ENCODE results near the gene RABGAP1L.

The RABGAP1L gene

GRCh38 chr1:174956976-174957375 lies 797.7 kb downstream of the RABGAP1L start:
- in situ Hi-C loops (cut with HindIII; ENCODE audit: low pct_ligation_motif_present, low sequenced_read_pairs), result loop anchor here (25.0 kb wide), 1 partner anchor 170 kb away; no protein-coding TSS in a partner anchor
- TF ChIP-seq, protein P1, sequence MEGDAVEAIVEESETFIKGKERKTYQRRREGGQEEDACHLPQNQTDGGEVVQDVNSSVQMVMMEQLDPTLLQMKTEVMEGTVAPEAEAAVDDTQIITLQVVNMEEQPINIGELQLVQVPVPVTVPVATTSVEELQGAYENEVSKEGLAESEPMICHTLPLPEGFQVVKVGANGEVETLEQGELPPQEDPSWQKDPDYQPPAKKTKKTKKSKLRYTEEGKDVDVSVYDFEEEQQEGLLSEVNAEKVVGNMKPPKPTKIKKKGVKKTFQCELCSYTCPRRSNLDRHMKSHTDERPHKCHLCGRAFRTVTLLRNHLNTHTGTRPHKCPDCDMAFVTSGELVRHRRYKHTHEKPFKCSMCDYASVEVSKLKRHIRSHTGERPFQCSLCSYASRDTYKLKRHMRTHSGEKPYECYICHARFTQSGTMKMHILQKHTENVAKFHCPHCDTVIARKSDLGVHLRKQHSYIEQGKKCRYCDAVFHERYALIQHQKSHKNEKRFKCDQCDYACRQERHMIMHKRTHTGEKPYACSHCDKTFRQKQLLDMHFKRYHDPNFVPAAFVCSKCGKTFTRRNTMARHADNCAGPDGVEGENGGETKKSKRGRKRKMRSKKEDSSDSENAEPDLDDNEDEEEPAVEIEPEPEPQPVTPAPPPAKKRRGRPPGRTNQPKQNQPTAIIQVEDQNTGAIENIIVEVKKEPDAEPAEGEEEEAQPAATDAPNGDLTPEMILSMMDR (IDR thresholded peaks at IDR 0.05; ENCODE audit: low read depth, low read length, missing control alignments), result no peak
- Histone ChIP-seq H3K27me3 (replicated peaks) (no peaks in the 10 kb centered on the region), H3K27ac (no peak overlapping the region), H3K36me3 (replicated peaks) (no peaks in the 10 kb centered on the region), H3K4me3 (ENCODE audit: low read depth, low read length) (no peak overlapping the region)
- DNase-seq, result no peak

DNA sequence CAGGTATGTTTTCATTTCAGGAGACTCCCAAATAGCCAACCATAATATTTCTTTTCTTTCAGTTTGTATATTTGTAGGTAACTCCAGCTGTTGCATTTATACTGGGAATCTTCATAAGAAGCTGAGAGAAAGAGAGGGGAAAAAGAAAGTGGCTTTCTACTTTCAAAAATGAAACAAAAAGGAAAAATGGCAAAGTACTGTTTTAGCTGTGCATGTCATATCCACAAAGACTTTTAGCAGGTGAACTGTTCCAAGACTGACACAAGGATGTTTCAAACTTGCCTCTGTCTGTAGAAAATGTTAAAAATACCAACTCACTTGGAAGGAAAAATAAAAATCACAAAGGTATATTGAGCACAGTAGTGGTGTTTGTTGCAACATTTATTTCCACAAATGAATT lies 798.5 kb downstream of the RABGAP1L start:
- Histone ChIP-seq H3K36me3 (replicated peaks) (no peaks in the 10 kb centered on the region), H3K27me3 (replicated peaks) (no peaks in the 10 kb centered on the region), H3K27ac (no peak overlapping the region), H3K4me3 (ENCODE audit: low read depth, low read length) (no peak overlapping the region)
- TF ChIP-seq, protein P1 (IDR thresholded peaks at IDR 0.05; ENCODE audit: low read depth, low read length, missing control alignments), result no peak
- DNase-seq, result no peak
- in situ Hi-C loops (cut with HindIII; ENCODE audit: low pct_ligation_motif_present, low sequenced_read_pairs), result loop anchor here (25.0 kb wide), 1 partner anchor 171 kb away; no protein-coding TSS in a partner anchor

GRCh38 chr1:174958396-174958795 lies 799.1 kb downstream of the RABGAP1L start:
- H3K36me3 ChIP-seq (replicated peaks), result no peaks in the 10 kb centered on the region
- TF ChIP-seq, protein P1 (IDR thresholded peaks at IDR 0.05; ENCODE audit: low read depth, low read length, missing control alignments), result no peak
- H3K27ac ChIP-seq, result no peak overlapping the region
- in situ Hi-C loops (cut with HindIII; ENCODE audit: low pct_ligation_motif_present, low sequenced_read_pairs), result loop anchor here (25.0 kb wide), 1 partner anchor 171 kb away; no protein-coding TSS in a partner anchor
- no peak for DNase-seq
- H3K27me3 ChIP-seq (replicated peaks), result no peaks in the 10 kb centered on the region
- H3K4me3 ChIP-seq (ENCODE audit: low read depth, low read length), result no peak overlapping the region

- Histone ChIP-seq H3K27ac (no peak overlapping the region), H3K36me3 (replicated peaks) (no peaks in the 10 kb centered on the region), H3K27me3 (replicated peaks) (peaks cover under 1% of the 10 kb centered on the region), H3K4me3 (ENCODE audit: low read depth, low read length) (no peak overlapping the region)
- TF ChIP-seq, protein P1 (IDR thresholded peaks at IDR 0.05; ENCODE audit: low read depth, low read length, missing control alignments), result no peak
- no peak for DNase-seq
- in situ Hi-C loops (cut with HindIII; ENCODE audit: low pct_ligation_motif_present, low sequenced_read_pairs), result loop anchor here (25.0 kb wide), 1 partner anchor 173 kb away; no protein-coding TSS in a partner anchor
Observed at GRCh38 chr1:174960362-174960761, 801.0 kb downstream of the RABGAP1L start.

DNA sequence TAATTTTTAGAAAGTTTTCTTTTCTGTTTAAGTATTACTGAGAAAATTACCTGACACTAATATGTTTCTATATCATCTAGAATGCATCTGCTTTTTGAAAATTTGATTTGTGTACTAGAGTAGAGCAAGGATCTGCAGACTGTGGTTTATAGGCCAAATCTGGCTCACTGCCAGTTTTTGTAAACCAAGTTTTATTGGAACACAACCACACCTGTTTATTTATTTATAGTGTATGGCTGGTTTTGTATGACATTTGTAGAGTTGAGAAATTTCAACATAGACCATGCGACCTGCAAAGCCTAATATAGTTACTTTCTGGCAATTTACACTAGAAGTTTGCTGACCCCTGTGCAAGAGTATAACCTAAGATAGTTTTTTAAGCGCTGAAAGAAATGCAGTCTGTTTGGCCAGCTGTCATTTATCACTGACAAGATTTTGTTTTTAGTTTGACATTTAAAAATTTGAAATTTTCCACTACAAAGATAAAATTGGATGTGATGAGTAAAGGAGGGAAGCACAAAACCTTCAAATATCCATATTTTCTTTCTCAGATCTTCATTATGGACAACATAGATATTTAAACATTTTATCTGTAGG lies 804.3 kb downstream of the RABGAP1L start:
- no peak for DNase-seq
- Histone ChIP-seq H3K4me3 (ENCODE audit: low read depth, low read length) (no peak overlapping the region), H3K36me3 (replicated peaks) (no peaks in the 10 kb centered on the region), H3K27ac (no peak overlapping the region), H3K27me3 (replicated peaks) (peaks cover 4% of the 10 kb centered on the region)
- in situ Hi-C loops (cut with HindIII; ENCODE audit: low pct_ligation_motif_present, low sequenced_read_pairs), result loop anchor here (25.0 kb wide), 1 partner anchor 176 kb away; no protein-coding TSS in a partner anchor
- TF ChIP-seq, protein P1 (IDR thresholded peaks at IDR 0.05; ENCODE audit: low read depth, low read length, missing control alignments), result no peak
